Middle frontal gyrus (tissue), 1 donor: ENCODE results near the gene SMIM35.

ENCODE experiments used
- DNase-seq: peaks from one replicate; pipeline ENCODE4 v3.0.0-alpha.2; 2015; ENCODE audit warnings: low spot score; ENCODE audit errors: extremely low spot score

SMIM35 gene

GRCh38 chr11:118059246-118059940 is 27.4 kb downstream of the SMIM35 start:
- no peak for DNase-seq

GRCh38 chr11:118058311-118059245 is 28.2 kb downstream of the SMIM35 start:
- DNase-seq, result no peak

- no peak for DNase-seq
Measured at GRCh38 chr11:118057251-118058145, 29.3 kb downstream of the SMIM35 start.

- DNase-seq, result no peak
Measured at GRCh38 chr11:118056806-118057205, 30.0 kb downstream of the SMIM35 start.

GRCh38 chr11:118055966-118056365 is 30.8 kb downstream of the SMIM35 start:
- no peak for DNase-seq

GRCh38 chr11:118054712-118055640 is 31.8 kb downstream of the SMIM35 start:
- DNase-seq, result no peak

GRCh38 chr11:118052581-118053206 is 34.1 kb downstream of the SMIM35 start:
- DNase-seq, result no peak

- no peak for DNase-seq
Measured at GRCh38 chr11:118051611-118052461, 34.9 kb downstream of the SMIM35 start.

- no peak for DNase-seq
Measured at GRCh38 chr11:118051136-118051610, 35.6 kb downstream of the SMIM35 start.

GRCh38 chr11:118050208-118050891 is 36.4 kb downstream of the SMIM35 start:
- DNase-seq, result no peak

- no peak for DNase-seq
Measured at GRCh38 chr11:118049771-118050170, 37.0 kb downstream of the SMIM35 start.

- no peak for DNase-seq
Measured at GRCh38 chr11:118048472-118049370, 38.0 kb downstream of the SMIM35 start.

GRCh38 chr11:118047749-118048148 is 39.0 kb downstream of the SMIM35 start:
- DNase-seq, result no peak

GRCh38 chr11:118046964-118047700 is 39.6 kb downstream of the SMIM35 start:
- DNase-seq, result no peak

GRCh38 chr11:118046051-118046963 is 40.5 kb downstream of the SMIM35 start:
- no peak for DNase-seq
